Hippocampal formation (tissue), 2 donors: ENCODE measurements around the gene IQSEC2.
A peak's percentile ranks its signal among the peaks of the same experiment; 100 is the strongest.

Source experiments
- DNase-seq, 2 donors: peaks; one replicate each; lab custom pipeline; 2025; lab: John Stamatoyannopoulos, UW

Gene IQSEC2

DNA sequence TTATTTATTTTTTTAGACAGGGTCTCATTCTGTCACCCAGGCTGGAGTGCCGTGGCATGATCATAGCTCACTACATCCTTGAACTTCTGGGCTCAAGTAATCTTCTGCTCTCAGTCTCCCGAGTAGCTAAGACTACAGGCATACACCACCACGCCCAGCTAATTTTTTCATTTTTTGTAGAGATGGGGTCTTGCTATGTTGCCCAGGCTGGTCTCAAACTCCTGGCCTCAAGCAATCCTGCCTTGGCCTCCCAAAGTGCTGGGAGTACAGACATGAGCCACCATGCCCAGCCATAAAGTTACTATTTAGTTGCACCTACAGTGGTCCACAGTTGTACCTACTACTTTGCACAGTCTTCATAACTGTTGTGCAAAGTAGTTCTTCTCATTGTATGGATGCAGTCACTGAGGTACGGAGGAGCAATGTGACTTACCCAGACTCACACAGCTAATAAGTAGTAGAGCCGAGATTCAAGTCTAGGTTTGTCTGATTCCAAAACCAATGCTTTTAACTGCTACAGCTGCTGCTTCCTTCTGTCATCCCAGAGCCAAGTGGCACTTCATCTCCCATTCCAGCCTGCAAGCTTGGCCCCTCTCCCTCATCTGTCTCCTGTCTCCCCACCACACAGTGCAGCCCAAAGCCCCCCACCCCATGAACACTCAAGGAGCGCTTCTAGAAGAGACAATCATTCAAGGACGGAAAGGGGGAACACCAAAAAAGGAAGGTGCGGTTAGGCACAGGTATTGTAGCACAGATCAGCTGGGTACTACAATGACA, 24.0 kb upstream of the IQSEC2 start:
- DNase-seq: no peak

DNA sequence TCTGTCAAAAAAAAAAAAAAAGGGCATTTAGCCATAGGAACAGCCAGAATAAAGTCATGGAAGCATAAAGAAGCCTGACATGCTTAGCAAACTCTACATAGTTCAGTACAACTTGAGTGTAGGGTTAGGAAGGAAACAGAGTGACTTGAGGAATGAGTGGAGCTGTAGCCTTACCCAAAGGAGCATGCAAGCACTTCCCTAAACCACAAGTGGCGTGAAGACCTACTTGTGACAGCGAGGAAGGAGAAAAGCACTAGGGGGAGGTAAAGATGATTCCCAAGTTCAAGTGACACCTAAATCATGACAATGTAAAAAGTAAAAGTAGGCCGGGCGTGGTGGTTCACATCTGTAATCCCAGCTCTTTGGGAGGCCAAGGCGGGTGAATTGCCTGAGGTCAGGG, 21.8 kb upstream of the IQSEC2 start:
- DNase-seq: no peak

DNA sequence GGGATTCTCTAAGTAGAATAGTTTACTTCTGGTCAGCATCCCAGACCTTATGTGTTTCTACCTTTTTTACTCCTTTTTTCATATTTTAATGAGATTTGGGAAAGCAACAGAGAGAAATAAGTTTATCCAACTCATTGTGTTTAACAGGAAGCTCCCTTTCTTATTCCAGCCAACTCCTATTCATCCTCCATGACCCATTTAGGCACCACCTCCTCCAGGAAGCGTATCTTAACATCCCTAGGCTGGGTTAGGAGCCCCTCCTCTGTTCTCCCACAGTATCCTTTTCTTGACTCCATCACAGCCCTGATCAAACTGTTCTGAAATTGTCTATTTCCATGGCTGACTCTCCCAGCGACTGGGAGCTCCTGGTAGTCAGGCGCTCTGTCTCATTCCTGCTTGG, 18.8 kb upstream of the IQSEC2 start:
- no peak for DNase-seq

DNA sequence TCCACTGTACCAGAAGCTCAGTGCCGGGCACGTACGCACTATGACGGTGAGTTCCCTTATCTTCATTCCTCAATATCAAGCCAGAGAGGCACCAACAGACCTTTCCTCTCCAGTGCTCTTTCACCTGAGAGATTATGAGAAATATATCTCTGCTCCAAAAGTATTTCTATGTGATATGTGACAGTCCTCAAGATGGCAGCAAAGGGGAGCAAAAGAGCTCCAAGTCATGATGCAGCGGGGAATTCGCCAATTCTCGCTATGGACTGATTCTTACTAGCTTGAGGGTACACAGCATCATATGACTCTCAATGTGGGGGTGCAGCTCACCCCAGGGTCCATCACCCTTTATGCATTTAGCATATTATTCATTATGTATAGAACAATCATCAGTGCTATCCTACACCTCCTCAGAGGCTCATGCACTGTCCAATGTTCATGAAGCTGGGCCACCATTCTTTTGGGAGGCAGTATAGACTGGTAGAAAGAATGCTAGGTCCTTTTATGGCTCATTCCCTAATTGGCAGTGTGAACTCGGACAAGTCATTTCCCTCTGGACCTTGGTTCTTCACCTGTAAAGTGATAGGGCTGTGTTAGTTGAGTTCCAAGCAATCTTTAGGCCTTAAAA, 12.8 kb upstream of the IQSEC2 start:
- no peak for DNase-seq

DNA sequence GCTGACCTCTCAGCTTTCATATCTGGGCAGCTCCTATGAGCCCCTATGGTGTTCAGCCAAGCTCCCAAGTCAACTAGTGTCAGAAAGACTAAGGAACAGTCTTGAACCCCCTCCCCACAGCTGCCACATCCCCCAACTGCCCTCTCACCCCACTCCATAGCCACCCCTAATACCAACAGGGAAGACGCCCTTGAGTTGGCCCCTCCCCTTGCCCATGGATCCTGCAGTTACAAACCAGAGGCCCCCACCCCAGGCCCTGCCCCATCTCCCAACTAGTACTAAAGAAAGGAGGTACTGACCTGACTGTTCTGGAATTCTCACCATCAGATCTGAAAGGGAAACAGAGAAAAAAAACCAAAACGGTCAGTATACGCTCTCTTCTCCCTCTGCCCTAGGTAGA, 10.2 kb upstream of the IQSEC2 start:
- no peak for DNase-seq

DNA sequence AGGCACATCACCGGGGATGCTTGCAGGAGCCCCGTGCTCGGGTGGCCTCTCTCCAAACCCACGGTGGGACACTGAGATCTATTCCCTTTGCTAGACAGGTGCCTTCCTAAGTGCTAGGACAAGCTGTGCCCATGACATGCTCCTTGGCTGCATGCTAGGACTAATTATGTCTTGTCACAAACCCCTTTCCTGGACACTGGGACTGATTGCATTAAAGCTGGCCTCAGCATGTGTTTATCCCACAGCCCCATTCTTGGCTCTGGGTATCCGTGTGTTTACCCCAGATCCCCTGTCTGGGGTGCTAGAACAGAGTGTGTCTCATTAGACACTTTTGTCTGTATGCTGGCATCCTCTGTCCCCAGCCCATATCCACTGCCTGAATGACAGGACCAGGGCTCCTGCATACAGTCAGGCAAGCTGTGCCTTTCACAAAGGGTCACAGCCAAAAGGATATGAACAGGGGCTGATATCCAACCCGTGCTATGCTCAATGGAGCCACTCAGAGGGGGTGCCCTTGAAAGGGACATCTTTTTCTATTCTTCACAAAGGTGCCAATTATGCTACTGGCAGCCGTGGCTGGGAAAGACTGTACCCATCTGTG, 9.2 kb upstream of the IQSEC2 start:
- no peak for DNase-seq

DNA sequence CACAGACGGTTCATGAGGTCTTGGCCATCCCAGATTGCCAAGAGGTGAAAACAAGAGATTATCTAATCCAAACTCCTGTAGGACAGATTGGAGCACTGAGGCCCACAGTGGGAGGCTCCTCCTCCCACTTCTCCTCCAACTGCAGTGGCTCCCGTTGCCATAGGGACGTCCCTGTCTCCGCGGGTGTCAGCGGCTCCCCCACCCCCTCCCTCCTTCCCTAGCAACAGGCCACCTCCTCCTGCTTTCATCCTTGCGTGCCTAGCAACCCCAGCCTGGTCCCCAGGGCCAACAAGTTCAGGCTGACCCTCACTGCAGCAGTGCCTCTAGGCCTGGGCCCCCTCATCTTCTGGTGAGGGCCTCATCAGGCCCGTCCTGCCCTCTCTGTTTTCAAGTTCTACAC, 6.8 kb upstream of the IQSEC2 start:
- peak; percentile 18 to 21 for DNase-seq

DNA sequence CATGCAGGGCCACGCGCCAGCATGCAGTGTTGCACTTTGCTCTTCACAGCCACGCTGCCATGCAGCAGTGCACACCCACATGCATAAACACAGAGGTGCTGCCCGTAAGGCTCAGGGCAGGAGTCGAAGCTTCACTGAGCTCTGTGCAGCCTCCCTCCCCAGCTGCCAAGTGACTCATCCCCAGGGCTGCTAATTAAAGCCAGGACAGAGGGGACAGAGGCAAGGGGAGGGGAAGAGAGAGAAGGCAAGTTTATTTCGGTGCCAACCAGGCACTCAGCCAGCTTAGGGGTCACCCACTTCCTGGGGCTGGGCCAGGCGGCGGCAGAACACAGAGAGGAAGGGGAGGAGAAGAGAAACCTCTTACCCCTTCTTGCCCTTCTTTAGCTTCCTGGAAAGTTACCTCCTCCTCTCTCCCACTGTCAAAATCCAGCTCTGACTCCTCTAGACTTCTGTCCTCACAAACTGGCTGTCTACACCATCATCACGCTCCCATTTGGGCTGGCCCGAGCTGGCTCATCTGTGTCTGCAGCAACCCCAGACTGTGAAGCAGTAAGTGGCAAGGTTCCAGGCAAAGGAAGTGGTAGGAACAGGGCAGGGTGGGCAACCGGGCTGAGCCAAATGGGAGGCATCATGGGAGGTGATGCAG, 6.2 kb upstream of the IQSEC2 start:
- peak; percentile 38 to 48 for DNase-seq

DNA sequence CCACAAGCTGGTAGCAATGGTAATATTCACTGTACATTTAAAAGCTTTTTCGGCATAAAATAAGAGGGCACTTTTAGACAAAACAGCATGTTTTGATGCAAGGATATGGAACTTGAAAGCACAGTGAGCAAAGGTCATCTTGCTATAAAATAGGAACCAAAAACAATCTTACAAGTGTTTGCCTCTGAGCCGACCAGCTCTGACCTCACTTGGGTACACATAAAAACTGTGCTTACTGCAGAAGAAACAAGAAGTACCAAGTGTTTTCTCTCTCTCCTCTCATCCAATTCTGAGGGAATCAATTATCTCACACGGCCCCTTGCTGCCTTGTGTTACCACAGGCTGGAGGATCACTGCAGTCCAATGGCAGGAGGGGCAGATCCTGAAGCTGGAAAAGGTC, 4.8 kb upstream of the IQSEC2 start:
- DNase-seq: no peak

DNA sequence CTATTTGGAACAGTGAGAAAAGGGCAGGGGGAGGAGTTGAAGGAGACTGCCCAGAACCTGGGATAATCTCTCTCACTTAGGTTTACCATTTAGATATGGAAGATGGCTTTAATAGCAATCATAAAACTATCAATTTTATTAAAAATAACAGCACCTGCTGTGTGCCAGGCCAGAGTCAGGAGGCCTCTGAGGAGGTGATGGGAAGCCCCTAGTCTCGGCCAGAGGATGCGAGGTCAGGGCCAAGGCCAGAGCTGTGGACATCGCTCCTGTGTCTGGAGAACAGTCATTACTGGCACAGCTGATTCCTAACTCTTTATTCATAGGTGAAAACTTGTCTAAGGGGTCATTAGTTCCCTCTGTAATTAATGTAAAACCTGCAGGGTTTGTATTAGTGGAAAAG, 4.2 kb upstream of the IQSEC2 start:
- DNase-seq: no peak

DNA sequence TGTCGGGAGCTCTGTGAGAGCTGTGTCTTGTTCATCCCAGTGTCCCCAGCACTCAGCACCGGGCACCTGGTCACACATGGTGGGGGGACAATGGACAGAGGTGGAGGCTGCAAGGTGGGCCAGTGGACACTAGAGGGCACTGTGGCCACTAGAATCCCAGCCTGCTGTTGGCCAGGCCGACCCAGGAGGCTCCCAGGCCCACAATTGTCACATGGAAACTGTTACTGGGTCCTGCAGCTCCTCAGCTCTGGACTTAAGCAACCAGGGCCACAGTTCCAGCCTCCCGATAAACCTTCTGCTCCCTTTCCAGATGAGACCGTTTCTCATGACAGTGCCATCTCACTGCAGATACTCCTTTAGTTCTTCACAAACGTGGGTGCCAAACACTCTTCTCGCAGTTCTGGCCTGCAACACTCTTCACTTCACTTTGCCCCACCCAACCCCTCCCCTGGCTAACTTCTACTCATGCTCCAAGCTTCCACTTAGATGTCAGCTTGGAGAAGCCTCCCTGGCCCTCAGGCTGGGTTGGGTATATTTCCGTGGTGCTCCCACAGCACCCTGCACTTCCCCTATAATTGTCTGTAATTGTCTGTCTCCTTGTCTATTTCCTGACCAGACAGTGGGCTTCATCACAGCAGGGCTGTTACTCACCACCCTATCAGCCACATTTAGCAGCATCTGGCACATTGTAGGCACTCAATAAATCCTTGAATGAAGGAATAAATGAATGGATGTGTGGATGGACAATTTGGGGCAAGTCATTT, 3.5 kb upstream of the IQSEC2 start:
- DNase-seq: peak in 1 of 2 donors; percentile 16

DNA sequence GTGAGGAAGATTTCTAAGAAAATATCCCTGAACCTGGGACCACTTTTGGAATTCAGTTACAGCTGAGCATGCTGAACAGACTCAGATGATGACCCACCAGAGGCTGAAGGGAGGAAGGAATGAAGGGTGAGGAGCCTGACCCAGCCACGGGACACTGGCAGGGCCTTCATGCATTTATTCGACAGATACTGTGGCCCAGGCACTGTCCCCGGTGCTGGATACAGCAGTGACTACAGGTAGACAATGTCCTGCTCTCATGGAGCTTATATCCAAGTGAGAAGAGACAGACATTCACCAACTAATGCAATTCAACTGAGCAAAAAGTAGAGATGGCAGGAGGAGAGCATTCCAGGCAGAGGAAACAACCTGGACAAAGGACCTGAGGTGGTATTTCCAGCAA, 2.2 kb upstream of the IQSEC2 start:
- no peak for DNase-seq

DNA sequence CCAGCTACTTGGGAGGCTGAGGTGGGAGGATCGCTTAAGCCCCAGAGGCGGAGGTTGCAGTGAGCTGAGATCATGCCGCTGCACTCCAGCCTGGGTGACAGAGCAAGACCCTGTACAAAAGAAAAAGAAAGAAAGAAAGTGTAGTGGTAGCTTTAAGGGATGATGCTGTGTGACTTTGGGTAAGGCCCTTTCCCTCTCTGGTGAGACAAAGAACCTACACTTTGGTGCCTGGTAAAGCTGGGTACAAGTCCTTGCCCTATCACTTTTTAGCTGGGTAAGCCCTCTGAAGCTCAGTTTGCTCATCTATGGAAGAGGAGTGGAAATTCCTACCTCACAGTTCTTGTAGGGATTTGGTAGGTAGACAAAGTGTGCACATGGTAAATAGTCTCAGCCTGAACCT, 1.7 kb upstream of the IQSEC2 start:
- DNase-seq: no peak

DNA sequence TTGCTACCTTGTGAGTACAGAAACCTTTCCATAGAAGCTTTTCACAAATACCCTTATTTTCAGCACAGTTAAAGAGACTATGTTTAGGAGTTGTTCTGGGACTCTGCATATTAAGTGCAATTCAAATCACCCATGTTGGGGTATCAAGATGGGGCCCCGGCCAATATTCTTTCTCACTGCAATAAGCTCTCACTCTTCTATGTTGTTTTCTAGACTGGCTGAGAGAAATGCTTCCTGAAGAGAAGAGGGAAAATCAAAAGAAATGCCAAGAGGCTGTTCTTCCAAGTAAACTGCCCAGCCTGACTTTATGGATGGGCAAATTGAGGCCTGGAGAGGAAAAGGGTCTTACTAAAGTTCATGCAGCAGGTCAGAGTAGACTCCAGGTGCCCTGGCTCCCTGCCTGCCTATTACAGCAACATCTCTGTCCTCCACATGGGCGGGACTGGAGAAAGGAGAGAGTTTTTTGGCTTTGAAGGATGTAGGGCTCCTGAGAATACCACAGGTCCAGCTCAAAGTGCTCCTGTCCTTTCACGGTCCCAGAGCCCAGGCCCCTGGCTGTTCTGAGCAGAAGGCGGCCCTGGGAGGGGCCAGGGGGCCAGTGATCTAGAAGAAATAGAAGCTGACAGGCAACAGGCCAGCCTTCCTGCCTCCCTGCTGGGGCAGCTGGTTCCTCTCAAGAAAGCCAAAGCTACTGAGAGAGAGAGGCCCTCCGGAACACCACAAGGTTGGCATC, 745 bp upstream of the IQSEC2 start:
- no peak for DNase-seq

DNA sequence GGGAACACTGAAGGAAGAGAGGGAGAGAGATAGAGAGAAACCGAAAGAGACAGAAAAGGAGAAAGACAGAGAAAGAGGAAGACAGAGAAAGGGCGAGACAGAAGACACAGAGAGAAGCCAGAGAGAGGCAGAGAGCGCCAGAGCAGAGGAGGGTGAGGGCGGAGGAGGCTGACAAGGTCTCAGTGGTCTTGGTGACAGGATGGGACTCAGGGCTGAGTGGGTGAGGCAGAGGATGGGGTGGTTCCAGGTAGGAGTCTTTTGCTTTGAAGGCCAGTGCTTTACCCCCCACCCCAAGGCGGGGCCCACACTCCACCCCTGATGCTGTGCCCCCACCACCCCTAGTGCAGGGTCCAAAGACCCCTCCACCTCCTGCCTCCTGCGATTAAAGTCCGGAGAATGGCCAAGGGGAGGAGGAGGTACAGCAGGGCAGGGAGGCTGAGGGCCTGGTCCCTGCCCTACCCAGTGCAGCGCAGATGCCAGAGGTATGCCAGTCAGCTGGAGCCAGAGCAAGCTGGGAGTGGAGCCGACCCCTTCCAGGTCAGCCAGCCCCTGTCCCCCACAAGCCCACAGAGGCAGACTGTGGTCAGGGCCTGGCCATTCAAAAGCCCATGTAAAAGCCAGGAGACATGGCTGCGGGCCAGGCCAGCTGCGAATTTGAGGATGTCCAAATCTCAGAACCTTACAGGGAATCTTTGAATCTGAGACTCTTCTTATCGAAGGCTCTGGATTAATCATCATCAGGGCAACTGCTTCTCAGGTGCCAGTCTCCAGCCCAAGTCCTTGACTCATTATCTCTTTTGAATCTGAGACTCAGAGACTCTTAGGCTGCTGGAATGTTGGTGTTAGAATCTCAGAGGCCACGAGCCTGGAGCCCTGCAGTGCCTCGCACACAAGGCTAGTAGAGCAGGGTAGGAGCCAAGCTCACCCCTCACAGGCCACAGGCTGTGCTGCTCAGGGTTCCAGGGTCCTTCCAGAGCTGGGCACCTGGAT, 758 bp downstream of the IQSEC2 start:
- DNase-seq: no peak

DNA sequence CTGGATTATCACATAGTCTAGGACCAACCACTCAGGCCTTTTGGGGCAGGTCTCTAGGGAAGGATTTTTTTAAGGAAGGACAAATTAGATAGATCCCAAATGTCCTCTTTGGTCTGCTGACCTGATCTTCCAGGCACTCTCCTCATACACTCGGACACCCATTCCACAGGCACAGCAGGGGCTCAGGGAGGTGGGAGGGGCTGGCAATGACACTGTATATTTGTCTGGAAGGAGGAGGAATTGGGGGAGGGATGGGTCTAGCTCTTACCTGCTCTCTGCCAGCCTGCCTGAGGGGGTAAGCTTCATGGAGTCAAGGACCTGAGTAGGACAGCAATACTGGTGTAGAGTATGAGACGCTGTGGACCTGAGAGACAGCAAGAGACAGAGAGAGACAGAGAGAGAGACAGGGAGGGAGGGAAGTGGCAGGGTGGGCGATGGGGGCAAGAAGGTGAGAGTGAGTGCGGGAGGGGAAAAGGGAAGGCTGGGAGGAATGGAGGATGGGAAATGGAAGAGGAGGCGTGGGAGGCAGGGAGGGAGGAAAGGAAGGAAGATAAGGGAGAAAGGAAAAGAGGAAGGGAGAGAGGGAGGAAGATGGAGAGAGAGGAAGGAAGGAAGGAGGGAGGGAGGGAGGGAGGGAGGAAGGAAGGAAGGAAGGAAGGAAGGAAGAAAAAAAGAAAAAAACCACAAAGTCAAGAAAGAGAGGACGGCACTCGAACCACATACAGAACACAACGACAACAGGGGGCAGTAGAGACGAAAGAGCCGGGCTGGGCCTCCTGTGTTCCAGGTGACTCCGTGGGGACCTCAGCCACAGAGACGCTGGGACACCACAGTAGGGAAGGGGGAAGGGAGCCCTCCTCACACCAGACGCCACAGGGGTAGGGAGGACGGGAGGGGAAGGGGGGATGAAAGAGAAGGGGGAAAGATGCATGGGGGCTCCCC, 1.8 kb downstream of the IQSEC2 start:
- no peak for DNase-seq

DNA sequence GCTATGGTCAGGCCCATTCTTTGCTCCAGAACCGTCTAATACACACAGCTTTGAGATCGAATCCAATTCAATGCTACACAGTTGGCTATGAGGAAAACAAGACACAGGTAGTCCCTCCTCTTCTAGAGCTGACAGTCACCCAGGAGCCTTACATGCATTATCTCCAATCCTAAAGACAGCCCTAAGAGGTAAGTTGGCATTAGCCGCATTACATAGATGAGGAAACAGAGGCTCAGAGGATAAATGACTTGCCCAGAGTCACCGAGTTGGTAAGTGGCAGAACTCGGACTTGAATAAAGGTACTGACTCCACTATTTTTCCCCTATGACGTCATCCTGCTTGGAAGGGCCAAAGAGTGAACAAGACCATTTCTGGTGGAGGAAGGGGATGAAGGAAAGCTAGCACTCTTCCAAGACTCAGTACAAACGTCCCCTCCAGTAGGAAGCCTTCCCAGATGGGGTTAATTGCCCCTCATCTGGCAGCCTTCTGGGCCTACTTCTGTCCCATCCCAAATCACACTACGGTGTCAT, 8.5 kb downstream of the IQSEC2 start:
- DNase-seq: no peak

DNA sequence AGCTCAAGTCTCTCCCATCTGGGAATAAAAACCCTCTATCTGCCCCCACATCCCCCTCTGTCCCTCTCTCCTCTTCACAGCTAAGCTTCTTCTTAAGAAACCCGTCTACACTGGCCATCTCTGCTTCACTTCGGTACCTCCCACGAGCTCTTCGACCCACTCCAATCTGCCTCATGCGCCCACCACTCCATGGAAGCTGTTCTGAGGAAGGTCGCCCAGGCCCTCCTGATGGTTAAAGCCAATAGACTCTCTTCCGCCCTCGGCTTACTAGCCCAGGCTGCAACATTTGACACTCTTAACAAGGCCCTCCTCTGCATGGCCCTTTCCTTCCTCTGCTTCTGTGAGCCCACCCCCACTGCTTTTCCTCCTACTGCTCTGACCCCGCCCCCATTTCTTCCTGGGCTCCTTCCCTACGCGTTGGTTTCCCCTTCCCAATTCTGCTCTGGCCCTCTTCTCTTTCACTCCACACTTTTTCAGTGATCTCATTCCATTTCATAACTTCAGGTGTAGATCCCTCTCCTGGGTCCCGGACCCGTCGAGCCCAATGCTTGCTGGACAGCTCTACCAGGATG, 11.8 kb downstream of the IQSEC2 start:
- DNase-seq: no peak
